NCI-H226 (cell line): ENCODE results near the gene WDR48.

Experiments used
- DNase-seq: peaks from one replicate; pipeline ENCODE4 v3.0.0-alpha.2; 2015

Gene WDR48

GRCh38 chr3:39103324-39103693 lies 51.5 kb downstream of the WDR48 start:
- DNase-seq = no peak

- DNase-seq = no peak
Measured at GRCh38 chr3:39103791-39104552, 52.2 kb downstream of the WDR48 start.

- DNase-seq = no peak
Measured at GRCh38 chr3:39104961-39105686, 53.3 kb downstream of the WDR48 start.

- DNase-seq = no peak
Measured at GRCh38 chr3:39105687-39106063, 53.9 kb downstream of the WDR48 start.

- DNase-seq = no peak
Measured at GRCh38 chr3:39106281-39106811, 54.5 kb downstream of the WDR48 start.

GRCh38 chr3:39106851-39107387 lies 55.1 kb downstream of the WDR48 start:
- DNase-seq = peak; percentile 23

GRCh38 chr3:39107388-39108199 lies 55.8 kb downstream of the WDR48 start, which contains the start of the genes GORASP1 and TTC21A:
Gene GORASP1, minus strand, starts transcription at chr3:39107627. Its CDS starts 86 bp downstream, at chr3:39107541.
Gene TTC21A, plus strand, starts transcription at chr3:39107680. Its CDS starts 158 bp downstream, at chr3:39107838.
- DNase-seq = peak; percentile 87

GRCh38 chr3:39108200-39108710 lies 56.4 kb downstream of the WDR48 start:
- no peak for DNase-seq

- no peak for DNase-seq
Measured at GRCh38 chr3:39109086-39109485, 57.3 kb downstream of the WDR48 start.

- DNase-seq = no peak
Measured at GRCh38 chr3:39110041-39110639, 58.3 kb downstream of the WDR48 start.

GRCh38 chr3:39112113-39112512 lies 60.3 kb downstream of the WDR48 start:
- no peak for DNase-seq

GRCh38 chr3:39112535-39112934 lies 60.7 kb downstream of the WDR48 start:
- no peak for DNase-seq

GRCh38 chr3:39113291-39113690 lies 61.5 kb downstream of the WDR48 start:
- no peak for DNase-seq

- no peak for DNase-seq
Measured at GRCh38 chr3:39114456-39114855, 62.6 kb downstream of the WDR48 start.

GRCh38 chr3:39115870-39116269 lies 64.1 kb downstream of the WDR48 start:
- DNase-seq = no peak

- no peak for DNase-seq
Measured at GRCh38 chr3:39118079-39118478, 66.3 kb downstream of the WDR48 start.

- no peak for DNase-seq
Measured at GRCh38 chr3:39118931-39119660, 67.3 kb downstream of the WDR48 start.

GRCh38 chr3:39121621-39122020 lies 69.8 kb downstream of the WDR48 start:
- no peak for DNase-seq

- DNase-seq = no peak
Measured at GRCh38 chr3:39122813-39123212, 71.0 kb downstream of the WDR48 start.

- peak; percentile 29 for DNase-seq
Measured at GRCh38 chr3:39124876-39125840, 73.3 kb downstream of the WDR48 start.
